HEK293 (cell line): ENCODE results near the gene SORBS2.

ENCODE experiments used
- AEBP2 ChIP-seq: fragments of 450-650 bp; formaldehyde crosslinking; IDR thresholded peaks from 2 replicates; pipeline ENCODE4 v1.5.1; 2016; ENCODE audit warnings: missing biosample characterization, missing genetic modification characterization, borderline replicate concordance
- BCL11B ChIP-seq: fragments of 450-650 bp; formaldehyde crosslinking; IDR thresholded peaks from 2 replicates; pipeline ENCODE4 v1.5.1; 2016; ENCODE audit warnings: low read depth, missing biosample characterization, missing genetic modification characterization
- FEZF1 ChIP-seq: fragments of 450-650 bp; formaldehyde crosslinking; IDR thresholded peaks from 2 replicates; pipeline ENCODE4 v1.5.1; 2016; ENCODE audit warnings: missing biosample characterization, missing genetic modification characterization
- GLIS1 ChIP-seq: fragments of 450-650 bp; formaldehyde crosslinking; IDR thresholded peaks from 2 replicates; pipeline ENCODE4 v1.5.1; 2016; ENCODE audit warnings: missing biosample characterization, missing genetic modification characterization
- KLF9 ChIP-seq: fragments of 450-650 bp; formaldehyde crosslinking; IDR thresholded peaks from 2 replicates; pipeline ENCODE4 v1.5.1; 2016; ENCODE audit warnings: missing biosample characterization, missing genetic modification characterization, low read depth
- MZF1 ChIP-seq: fragments of 450-650 bp; formaldehyde crosslinking; IDR thresholded peaks from 2 replicates; pipeline ENCODE4 v1.5.1; 2017; ENCODE audit warnings: missing biosample characterization, missing genetic modification characterization, borderline replicate concordance
- PATZ1 ChIP-seq: fragments of 450-650 bp; formaldehyde crosslinking; IDR thresholded peaks from 2 replicates; pipeline ENCODE4 v1.5.1; 2016; ENCODE audit warnings: missing biosample characterization, missing genetic modification characterization
- PRDM1 ChIP-seq: fragments of 450-650 bp; formaldehyde crosslinking; IDR thresholded peaks from 2 replicates; pipeline ENCODE4; 2016; ENCODE audit warnings: missing biosample characterization, missing genetic modification characterization
- SALL2 ChIP-seq: fragments of 450-650 bp; formaldehyde crosslinking; IDR thresholded peaks from 2 replicates; pipeline ENCODE4 v1.5.0; 2017; ENCODE audit warnings: missing biosample characterization, mild to moderate bottlenecking, missing genetic modification characterization, borderline replicate concordance
- SP3 ChIP-seq: fragments of 450-650 bp; formaldehyde crosslinking; IDR thresholded peaks from 2 replicates; pipeline ENCODE4 v1.5.1; 2016; ENCODE audit warnings: missing biosample characterization, missing genetic modification characterization
- TCF7L2 ChIP-seq: IDR thresholded peaks from 2 replicates; pipeline ENCODE4 v1.6.1; 2011; ENCODE audit warnings: low read depth, mild to moderate bottlenecking, inconsistent platforms, low read length, moderate library complexity, borderline replicate concordance
- WT1 ChIP-seq: fragments of 450-650 bp; formaldehyde crosslinking; IDR thresholded peaks from 2 replicates; pipeline ENCODE4 v1.5.1; 2016; ENCODE audit warnings: missing biosample characterization, missing genetic modification characterization
- ZBTB48 ChIP-seq: fragments of 450-650 bp; formaldehyde crosslinking; IDR thresholded peaks from 2 replicates; pipeline ENCODE4 v1.5.1; 2016; ENCODE audit warnings: missing biosample characterization, missing genetic modification characterization
- ZNF133 ChIP-seq: fragments of 450-650 bp; formaldehyde crosslinking; IDR thresholded peaks from 2 replicates; pipeline ENCODE4 v1.5.1; 2016; ENCODE audit warnings: missing biosample characterization, missing genetic modification characterization
- ZNF24 ChIP-seq: fragments of 450-650 bp; formaldehyde crosslinking; IDR thresholded peaks from 2 replicates; pipeline ENCODE4 v1.5.1; 2016; ENCODE audit warnings: missing biosample characterization, missing genetic modification characterization
- ZNF248 ChIP-seq: fragments of 450-650 bp; formaldehyde crosslinking; IDR thresholded peaks from 2 replicates; pipeline ENCODE4 v1.5.1; 2017; ENCODE audit warnings: missing biosample characterization, missing genetic modification characterization
- ZNF404 ChIP-seq: fragments of 450-650 bp; formaldehyde crosslinking; IDR thresholded peaks from 2 replicates; pipeline ENCODE4 v1.5.1; 2017; ENCODE audit warnings: missing biosample characterization, missing genetic modification characterization
- ZNF416 ChIP-seq: fragments of 450-650 bp; formaldehyde crosslinking; IDR thresholded peaks from 2 replicates; pipeline ENCODE4 v1.5.1; 2016; ENCODE audit warnings: missing biosample characterization, missing genetic modification characterization
- ZNF571 ChIP-seq: fragments of 450-650 bp; formaldehyde crosslinking; IDR thresholded peaks from 2 replicates; pipeline ENCODE4 v1.5.0; 2017; ENCODE audit warnings: missing biosample characterization, missing genetic modification characterization
- ZNF580 ChIP-seq: fragments of 450-650 bp; formaldehyde crosslinking; IDR thresholded peaks from 2 replicates; pipeline ENCODE4 v1.5.1; 2016; ENCODE audit warnings: missing biosample characterization, missing genetic modification characterization
- ZNF585B ChIP-seq: fragments of 450-650 bp; formaldehyde crosslinking; IDR thresholded peaks from 2 replicates; pipeline ENCODE4 v1.5.1; 2016; ENCODE audit warnings: missing biosample characterization, missing genetic modification characterization
- ZNF626 ChIP-seq: fragments of 450-650 bp; sonication (Bioruptor Pico); formaldehyde crosslinking; IDR thresholded peaks from 2 replicates; pipeline ENCODE4 v1.5.1; 2018; ENCODE audit warnings: missing biosample characterization, missing genetic modification characterization, inconsistent platforms
- ZNF670 ChIP-seq: fragments of 450-650 bp; formaldehyde crosslinking; IDR thresholded peaks from 2 replicates; pipeline ENCODE4 v1.5.1; 2016; ENCODE audit warnings: missing biosample characterization, missing genetic modification characterization, low read depth
- ZNF692 ChIP-seq: fragments of 450-650 bp; formaldehyde crosslinking; IDR thresholded peaks from 2 replicates; pipeline ENCODE4 v1.5.1; 2016; ENCODE audit warnings: missing biosample characterization, missing genetic modification characterization
- ZNF701 ChIP-seq: fragments of 450-650 bp; formaldehyde crosslinking; IDR thresholded peaks from 2 replicates; pipeline ENCODE4 v1.5.1; 2016; ENCODE audit warnings: missing biosample characterization, missing genetic modification characterization
- ZNF704 ChIP-seq: fragments of 450-650 bp; formaldehyde crosslinking; IDR thresholded peaks from 2 replicates; pipeline ENCODE4 v1.5.1; 2016; ENCODE audit warnings: missing biosample characterization, missing genetic modification characterization
- ZNF768 ChIP-seq: fragments of 450-650 bp; formaldehyde crosslinking; IDR thresholded peaks from 2 replicates; pipeline ENCODE4 v1.5.1; 2018; ENCODE audit warnings: missing biosample characterization, mild to moderate bottlenecking, missing genetic modification characterization
- ZNF830 ChIP-seq: fragments of 450-650 bp; IDR thresholded peaks from 2 replicates; pipeline ENCODE4 v1.5.0; 2018; ENCODE audit warnings: missing biosample characterization, missing genetic modification characterization, low read depth, mild to moderate bottlenecking, moderate library complexity
- ZSCAN4 ChIP-seq: fragments of 450-650 bp; formaldehyde crosslinking; IDR thresholded peaks from 2 replicates; pipeline ENCODE4 v1.5.1; 2017; ENCODE audit warnings: missing biosample characterization, missing genetic modification characterization
- ZXDB ChIP-seq: fragments of 450-650 bp; formaldehyde crosslinking; IDR thresholded peaks from 2 replicates; pipeline ENCODE4 v1.5.1; 2016; ENCODE audit warnings: missing biosample characterization, missing genetic modification characterization

Gene SORBS2

GRCh38 chr4:185573651-185574199 lies 238.3 kb downstream of the SORBS2 start (continued):
- TF ChIP-seq ZNF416 (tag by site-specific recombination) (no peak), ZSCAN4 (tag by site-specific recombination) (no peak), ZNF133 (no peak), ZNF248 (no peak), WT1 (tag by site-specific recombination) (no peak), PATZ1 (peak; percentile 62; the same call in 1 of the 2 replicates), ZNF704 (tag by site-specific recombination) (no peak), ZNF626 (tag by site-specific recombination) (no peak), KLF9 (tag by site-specific recombination) (no peak), ZNF670 (no peak), ZNF571 (no peak), ZXDB (tag by site-specific recombination) (0 out of 2 replicates have a peak, but pooled peaks have one; percentile 36), ZNF768 (tag by site-specific recombination) (peak; percentile 33; the same call in 1 of the 2 replicates), ZNF585B (tag by site-specific recombination) (no peak), ZNF404 (no peak), BCL11B (no peak), ZNF580 (tag by site-specific recombination) (no peak), SALL2 (no peak), FEZF1 (tag by site-specific recombination) (no peak), SP3 (tag by site-specific recombination) (no peak), GLIS1 (tag by site-specific recombination) (0 out of 2 replicates have a peak, but pooled peaks have one; percentile 15), ZBTB48 (tag by site-specific recombination) (peak; percentile 45; the same call in 1 of the 2 replicates), MZF1 (tag by site-specific recombination) (no peak), ZNF24 (tag by site-specific recombination) (0 out of 2 replicates have a peak, but pooled peaks have one; percentile 44), AEBP2 (no peak), ZNF830 (no peak), PRDM1 (tag by site-specific recombination) (no peak), TCF7L2 (no peak), ZNF701 (tag by site-specific recombination) (no peak), ZNF692 (tag by site-specific recombination) (no peak)
